SK-N-MC (cell line): ENCODE data around the gene SLC16A5.

Source experiments
- EZH2 ChIP-seq: fragments of 200-600 bp; sonication (generic); IDR thresholded peaks from one replicate; pipeline ENCODE4 v1.6.1; 2017; ENCODE audit warnings: antibody characterized with exemption
- POLR2AphosphoS5 ChIP-seq: IDR thresholded peaks from 2 replicates; pipeline ENCODE4 v1.6.1; 2012; ENCODE audit warnings: mild to moderate bottlenecking, low read depth, low read length, borderline replicate concordance

GRCh38 chr17:75124819-75125162 is 37.0 kb downstream of the SLC16A5 start:
- TF ChIP-seq POLR2AphosphoS5, result no peak
- no peak for TF ChIP-seq EZH2
